KOPT-K1 (cell line): ENCODE data around the gene WBP4.
A peak's percentile ranks its signal among the peaks of the same experiment; 100 is the strongest.

Experiments used
- H3K27ac ChIP-seq: fragments of 200-600 bp; sonication (generic); 2 replicates; pipeline ENCODE4 v1.5.1; 2016; ENCODE audit warnings: antibody characterized with exemption, mild to moderate bottlenecking, low read depth, low read length; ENCODE audit not compliant: poor library complexity, severe bottlenecking
- H3K36me3 ChIP-seq: fragments of 200-600 bp; sonication (generic); 2 replicates; pipeline ENCODE4 v1.5.1; 2017; ENCODE audit warnings: antibody characterized with exemption, mild to moderate bottlenecking, low read length, moderate library complexity; ENCODE audit not compliant: insufficient read depth
- H3K9me3 ChIP-seq: fragments of 200-600 bp; sonication (generic); 2 replicates; pipeline ENCODE4 v1.5.1; 2017; ENCODE audit warnings: antibody characterized with exemption, low read length, mild to moderate bottlenecking; ENCODE audit not compliant: insufficient read depth, poor library complexity, severe bottlenecking

The WBP4 gene, protein sequence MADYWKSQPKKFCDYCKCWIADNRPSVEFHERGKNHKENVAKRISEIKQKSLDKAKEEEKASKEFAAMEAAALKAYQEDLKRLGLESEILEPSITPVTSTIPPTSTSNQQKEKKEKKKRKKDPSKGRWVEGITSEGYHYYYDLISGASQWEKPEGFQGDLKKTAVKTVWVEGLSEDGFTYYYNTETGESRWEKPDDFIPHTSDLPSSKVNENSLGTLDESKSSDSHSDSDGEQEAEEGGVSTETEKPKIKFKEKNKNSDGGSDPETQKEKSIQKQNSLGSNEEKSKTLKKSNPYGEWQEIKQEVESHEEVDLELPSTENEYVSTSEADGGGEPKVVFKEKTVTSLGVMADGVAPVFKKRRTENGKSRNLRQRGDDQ

DNA sequence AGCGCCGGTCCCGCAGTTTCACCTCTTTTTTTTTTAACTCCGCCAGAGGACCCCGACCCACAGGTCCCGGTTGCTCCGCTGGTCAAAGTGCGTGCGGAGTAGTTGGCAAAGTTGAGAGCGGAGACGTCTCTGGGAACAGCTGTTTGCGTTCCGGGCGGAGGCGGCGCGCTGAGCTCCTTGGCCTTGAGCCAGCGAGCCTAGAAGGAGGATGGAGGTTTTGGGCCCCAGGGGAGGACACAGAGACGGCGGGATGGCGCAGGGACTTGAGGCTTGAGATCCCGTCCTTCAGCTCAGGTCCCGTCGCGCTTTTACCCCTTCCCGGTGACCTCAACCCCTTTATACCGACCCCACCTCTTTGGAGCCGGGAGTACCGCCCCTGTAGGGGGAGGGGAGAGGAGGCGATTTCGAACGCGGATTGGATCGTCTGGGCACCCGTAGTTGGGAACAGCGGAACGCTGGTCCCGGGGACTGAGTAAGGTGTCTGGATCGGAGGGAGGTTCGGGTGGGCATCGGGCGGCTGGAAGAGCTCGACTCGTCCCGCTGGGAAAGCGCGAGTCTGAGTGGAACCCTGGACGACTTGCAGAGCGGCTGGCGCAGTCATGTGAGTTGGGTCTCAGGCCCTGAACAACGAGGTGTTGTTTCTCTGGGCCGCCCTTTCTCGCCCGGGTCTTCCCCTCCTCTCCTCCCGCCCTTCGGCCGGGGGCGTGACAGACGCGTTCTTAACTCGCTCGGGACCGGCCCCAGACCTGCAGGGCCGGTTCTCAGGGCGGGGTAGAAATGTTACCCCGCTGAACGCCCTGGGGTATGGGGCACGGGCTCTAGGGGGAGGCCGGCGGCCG lies at the start of gene WBP4:
TSS of gene WBP4 (plus strand) at position 435 of the 839 bp plus-strand sequence. CDS start at position 600, 165 bp downstream.
- no peaks in the 10 kb centered on the region for H3K9me3 ChIP-seq
- H3K27ac ChIP-seq = peak within 1 kb of the TSS; percentile 89
- H3K36me3 ChIP-seq = peaks cover 28% of the 10 kb centered on the region

DNA sequence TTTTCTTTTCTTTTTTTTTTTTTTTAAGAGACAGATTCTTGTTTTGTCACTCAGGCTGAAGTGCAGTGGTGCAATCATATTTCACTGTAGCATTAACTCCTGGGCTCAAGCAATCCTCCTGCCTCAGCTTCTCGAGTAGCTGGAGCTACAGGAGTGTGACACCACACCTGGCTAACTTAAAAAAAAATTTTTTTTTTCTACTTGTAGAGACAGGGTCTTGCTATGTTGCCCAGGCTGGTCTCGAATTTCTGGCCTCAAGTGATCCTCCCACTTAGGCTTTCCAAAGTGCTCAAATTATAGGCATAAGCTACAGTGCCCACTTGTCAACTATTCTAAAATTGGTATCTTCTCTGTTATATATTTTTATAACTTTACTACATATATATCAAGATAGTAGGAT lies 48.8 kb upstream of the WBP4 start:
- H3K27ac ChIP-seq = no peak overlapping the region
- H3K9me3 ChIP-seq = no peaks in the 10 kb centered on the region
- H3K36me3 ChIP-seq = peaks cover 22% of the 10 kb centered on the region

DNA sequence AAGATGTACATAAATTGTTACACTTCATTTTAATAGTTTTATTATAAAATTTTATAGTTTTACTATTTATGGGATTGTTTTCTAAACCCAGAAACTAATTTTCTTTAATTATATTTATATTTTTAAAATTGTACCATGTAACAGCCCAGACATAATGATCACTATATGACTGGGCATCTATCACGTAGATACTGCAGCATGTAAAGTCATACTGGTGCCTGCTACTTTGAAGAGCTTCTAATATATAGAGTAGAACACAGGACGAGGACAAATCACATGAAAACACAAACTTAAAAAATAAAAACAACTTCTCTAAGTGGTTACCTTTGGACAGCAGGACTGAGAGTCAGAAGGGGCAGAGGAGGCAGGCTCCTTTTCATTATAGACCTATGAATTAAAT lies 47.5 kb upstream of the WBP4 start:
- peaks cover 22% of the 10 kb centered on the region for H3K36me3 ChIP-seq
- peak overlapping the region; percentile 64 for H3K27ac ChIP-seq
- no peaks in the 10 kb centered on the region for H3K9me3 ChIP-seq

DNA sequence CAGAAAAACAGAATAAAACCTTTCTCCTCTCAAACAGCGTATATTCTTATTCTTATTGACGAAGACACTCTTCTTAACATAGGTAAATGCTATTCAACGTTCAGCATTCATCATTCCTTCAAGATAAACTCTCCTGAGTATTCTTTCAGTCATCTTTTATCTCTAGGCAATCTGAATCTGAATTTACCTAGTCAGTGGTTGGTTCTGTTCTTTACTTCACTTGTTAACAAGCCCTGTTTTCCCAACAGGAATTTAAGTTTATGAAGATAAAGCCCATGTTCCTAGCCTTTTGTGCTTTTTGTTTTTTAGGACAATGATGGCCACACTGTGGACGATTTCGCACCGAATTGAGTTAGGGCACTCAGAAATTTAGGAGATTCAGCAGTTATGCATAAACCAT lies 45.4 kb upstream of the WBP4 start:
- H3K27ac ChIP-seq = peak overlapping the region; percentile 64
- H3K36me3 ChIP-seq = peaks cover 22% of the 10 kb centered on the region
- H3K9me3 ChIP-seq = no peaks in the 10 kb centered on the region

DNA sequence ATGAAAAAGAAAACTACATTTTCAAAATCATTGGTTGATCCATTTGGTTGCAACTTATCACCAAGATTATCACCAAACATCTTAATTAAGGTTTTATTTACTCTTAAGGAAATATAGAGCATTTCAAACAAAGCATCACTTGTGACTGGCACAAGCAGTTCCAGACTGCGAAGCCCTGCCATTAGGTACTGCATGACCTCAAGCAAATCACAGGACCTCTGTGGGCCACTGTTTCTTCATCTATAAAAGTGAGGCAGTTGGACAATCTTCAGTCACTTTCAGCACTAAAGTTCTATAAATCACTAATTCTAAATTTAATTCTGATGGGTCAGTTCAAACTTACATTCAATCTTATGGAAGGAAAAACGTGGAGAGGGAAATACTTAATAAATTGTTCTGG lies 44.1 kb upstream of the WBP4 start:
- Histone ChIP-seq H3K9me3 (no peaks in the 10 kb centered on the region), H3K36me3 (peaks cover 11% of the 10 kb centered on the region), H3K27ac (peak overlapping the region; percentile 90)

DNA sequence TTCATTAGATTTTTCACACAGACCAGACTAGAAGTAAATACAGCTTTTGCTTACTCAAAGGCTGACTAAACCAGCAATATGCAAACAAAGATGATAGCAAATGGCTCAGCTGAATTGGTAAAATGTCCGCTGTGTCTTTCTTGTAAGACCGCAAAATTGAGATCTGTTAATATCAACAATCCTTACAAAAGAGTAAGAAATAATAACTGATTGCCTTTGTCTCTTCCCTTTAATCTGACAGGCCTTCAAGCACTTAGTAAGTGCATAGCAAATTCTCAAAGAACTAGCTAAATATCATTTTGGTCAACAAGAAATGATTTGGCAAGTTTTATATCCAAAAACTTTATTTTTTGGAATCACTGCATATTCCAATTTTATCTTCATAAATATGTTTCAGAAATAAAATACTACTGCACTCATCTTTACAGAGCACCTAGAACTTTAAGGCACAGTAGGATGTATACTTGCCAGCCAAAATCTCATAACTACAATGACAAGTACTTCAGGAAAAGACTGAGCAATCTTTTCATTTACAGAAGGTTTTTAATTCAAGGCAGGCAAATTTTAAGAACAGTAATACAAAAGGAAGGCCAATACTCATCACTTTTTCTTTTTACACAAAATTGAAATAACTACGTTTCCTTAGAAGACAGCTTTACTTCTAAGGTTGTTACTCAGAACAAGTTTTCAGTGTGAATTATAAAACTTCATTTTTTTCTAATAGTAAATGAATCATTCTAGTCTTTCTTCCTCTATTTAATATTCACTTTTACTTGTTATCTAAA lies 43.3 kb upstream of the WBP4 start:
- H3K36me3 ChIP-seq = peaks cover 4% of the 10 kb centered on the region; the same call in 1 of the 2 replicates
- peak overlapping the region; percentile 90 for H3K27ac ChIP-seq
- H3K9me3 ChIP-seq = no peaks in the 10 kb centered on the region

DNA sequence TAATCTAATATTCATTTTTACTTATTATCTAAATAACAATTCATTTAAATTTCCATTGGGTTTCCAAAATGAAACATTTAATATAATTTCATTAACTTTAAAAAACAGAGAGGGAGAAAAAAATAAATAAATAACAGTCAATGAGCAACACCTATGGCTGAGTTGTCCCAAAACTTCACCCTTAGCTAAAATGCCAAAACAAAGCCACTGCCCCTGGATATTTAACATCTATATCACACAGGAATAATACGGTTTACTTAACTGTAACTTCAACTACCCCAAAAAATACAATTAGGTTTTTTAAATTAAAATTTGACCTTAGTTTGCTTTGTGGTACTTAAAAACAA lies 42.7 kb upstream of the WBP4 start:
- Histone ChIP-seq H3K9me3 (no peaks in the 10 kb centered on the region), H3K27ac (peak overlapping the region; percentile 90)

DNA sequence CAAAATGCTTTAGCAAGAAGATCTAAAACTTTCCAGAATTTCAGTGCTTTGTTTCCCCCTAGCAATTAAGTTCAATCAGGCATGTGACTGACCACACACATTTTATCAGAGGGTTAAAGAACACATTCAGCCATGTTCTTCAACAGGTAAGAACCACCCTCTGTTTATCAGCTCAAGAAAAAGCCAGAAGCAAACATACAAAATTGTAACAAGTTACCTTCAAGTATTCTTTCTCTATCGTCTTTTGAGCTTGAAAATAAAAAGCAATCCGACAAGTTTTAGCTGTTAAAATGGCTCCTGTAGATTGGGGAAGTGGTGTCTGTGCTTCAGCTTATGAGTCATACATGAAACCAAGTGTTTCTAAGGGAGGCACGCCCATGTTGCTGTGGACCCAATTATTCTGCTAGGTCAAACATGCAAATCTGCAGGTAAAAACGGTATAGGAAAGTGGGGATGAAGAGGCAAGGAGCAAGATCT lies 42.3 kb upstream of the WBP4 start, which contains the start of gene ELF1:
TSS of gene ELF1 (minus strand) at position 306 of the 477 bp plus-strand sequence. CDS start 37,262 bp downstream, outside the sequence.
- Histone ChIP-seq H3K27ac (peak within 1 kb of the TSS; percentile 90), H3K36me3 (no peaks in the 10 kb centered on the region), H3K9me3 (no peaks in the 10 kb centered on the region)

More for the DNA sequence above, 42.7 kb upstream of the WBP4 start:
- no peaks in the 10 kb centered on the region for H3K36me3 ChIP-seq

DNA sequence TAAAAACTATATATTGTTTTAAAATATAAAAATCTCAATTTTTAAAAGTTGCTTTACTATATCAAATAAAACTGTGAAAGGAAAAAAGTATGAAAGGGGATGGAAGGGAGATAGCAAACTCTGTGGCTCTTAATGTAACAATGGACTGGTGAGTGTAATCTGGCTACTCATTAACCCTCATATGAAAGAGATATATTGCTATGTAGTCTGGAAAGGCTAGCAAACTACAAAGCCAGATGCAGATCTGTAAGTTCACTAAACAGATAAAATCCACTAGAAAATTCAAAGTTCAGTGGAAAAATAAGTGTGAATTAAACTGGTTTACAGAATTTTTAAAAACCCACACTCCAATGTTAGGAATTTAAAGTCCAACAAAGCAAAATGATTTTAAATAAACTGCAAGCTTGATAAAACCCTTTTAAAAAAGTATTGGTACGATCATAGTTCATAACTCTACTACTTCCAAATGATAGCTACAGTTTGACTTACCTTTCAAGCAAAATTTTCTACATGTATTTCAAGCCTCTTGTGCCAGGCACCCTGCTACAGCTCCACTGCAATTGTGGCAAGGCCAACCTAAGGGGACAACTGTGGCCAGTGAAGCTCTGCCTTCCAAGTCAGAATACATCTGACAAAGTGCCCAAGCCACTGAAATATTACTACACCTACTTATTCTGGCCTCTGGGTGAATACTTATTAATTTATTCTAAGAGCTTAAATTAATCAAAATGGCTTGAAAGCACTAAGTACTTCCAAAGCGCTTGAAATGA lies 41.5 kb upstream of the WBP4 start:
- Histone ChIP-seq H3K36me3 (no peaks in the 10 kb centered on the region), H3K9me3 (no peaks in the 10 kb centered on the region), H3K27ac (peak overlapping the region; percentile 90)

DNA sequence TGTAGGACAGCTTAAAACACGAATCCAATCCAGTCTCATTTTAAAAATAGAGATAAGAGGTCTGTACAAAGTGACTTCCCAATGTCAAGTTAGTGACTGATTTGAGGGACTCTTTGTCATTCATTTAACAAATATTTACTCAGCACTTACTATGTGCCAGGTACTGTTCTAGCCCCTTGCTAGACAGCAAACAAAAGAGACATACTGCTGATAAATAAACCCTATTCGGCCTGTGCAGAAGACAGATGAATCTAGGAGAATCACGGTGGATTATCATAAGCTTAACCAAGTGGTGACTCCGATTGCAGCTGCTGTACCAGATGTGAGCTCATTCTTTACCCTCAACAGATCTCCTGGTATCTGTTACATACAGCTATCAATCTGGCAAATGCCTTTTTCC lies 35.8 kb upstream of the WBP4 start:
- peak overlapping the region; percentile 28 for H3K27ac ChIP-seq
- peaks cover 8% of the 10 kb centered on the region; the same call in 1 of the 2 replicates for H3K36me3 ChIP-seq
- H3K9me3 ChIP-seq = no peaks in the 10 kb centered on the region

DNA sequence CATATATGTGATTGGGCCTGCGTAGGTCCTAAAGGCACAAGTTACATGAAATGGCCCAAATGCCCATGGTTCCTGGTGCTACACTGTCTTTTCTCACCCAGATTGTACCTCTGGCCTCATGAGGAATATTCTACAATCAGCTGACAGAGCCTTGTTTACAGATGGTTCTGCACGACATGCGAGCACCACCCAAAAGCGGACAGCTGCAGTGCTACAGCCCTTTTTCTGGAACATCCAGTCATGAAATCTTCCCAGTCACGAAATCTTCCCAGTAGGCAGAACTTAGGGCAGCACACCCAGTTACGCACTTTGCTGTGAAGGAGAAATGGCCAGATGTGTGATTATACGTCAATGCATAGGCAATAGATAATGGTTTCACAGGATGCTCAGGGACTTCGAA lies 34.5 kb upstream of the WBP4 start:
- Histone ChIP-seq H3K36me3 (peaks cover 8% of the 10 kb centered on the region; the same call in 1 of the 2 replicates), H3K27ac (no peak overlapping the region), H3K9me3 (no peaks in the 10 kb centered on the region)

DNA sequence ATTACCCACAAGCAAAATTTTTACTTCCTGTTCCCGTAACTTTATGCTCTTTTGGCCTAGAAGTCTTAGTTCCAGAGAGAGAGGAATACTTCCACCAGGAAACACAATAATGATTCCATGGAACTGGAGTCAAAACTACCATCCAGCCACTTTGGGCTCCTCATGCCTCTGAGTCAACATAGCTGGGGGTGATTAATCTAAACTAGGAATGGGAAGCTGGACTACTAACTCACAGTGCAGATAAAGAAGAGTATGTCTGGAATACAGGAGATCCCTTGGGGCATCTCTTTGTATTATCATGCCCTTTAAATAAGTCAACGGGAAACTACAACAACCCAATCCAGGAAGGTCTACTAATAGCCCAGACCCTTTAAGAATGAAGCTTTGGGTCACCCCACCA lies 33.3 kb upstream of the WBP4 start:
- H3K27ac ChIP-seq = no peak overlapping the region
- H3K36me3 ChIP-seq = peaks cover 8% of the 10 kb centered on the region; the same call in 1 of the 2 replicates
- H3K9me3 ChIP-seq = no peaks in the 10 kb centered on the region

DNA sequence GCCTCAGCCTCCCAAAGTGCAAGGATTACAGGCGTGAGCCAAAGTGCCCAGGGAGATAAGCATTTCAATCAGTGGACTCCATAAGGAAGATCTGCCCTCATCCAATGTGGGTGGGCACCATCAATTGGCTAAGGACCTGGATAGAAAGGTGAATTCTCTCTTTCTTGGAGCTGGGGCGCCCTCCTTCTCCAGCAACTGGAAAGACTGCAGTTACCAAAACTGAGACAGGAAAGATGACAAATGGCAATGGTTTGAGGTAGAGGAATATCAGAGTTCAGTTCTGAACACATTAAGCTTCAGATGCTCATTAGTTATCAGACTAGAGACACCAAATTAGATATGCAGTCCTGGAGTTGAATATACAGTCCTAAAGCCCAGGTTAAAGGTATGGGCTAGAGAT lies 31.7 kb upstream of the WBP4 start:
- Histone ChIP-seq H3K27ac (no peak overlapping the region), H3K36me3 (peaks cover 8% of the 10 kb centered on the region; the same call in 1 of the 2 replicates), H3K9me3 (no peaks in the 10 kb centered on the region)
